Lower lobe of right lung (tissue), 2 donors: ENCODE measurements around the gene ZNF28. TPM values are rescaled to one million over a fixed set of nuclear protein-coding genes. Genes with fewer than 3 reads are reported as not detected.
A peak's percentile ranks its signal among the peaks of the same experiment; 100 is the strongest.
"Not testable (repeated sequence)": the region's sequence is repeated elsewhere in the genome, so short reads cannot be mapped to it uniquely, and the experiment has no call there.

Experiments used
- ATAC-seq, 2 donors: fragments of 200-7000 bp; cut with Tn5 transposase; one replicate each; pipeline ENCODE4 v1.9.1; 2020 to 2022; ENCODE audit warnings: mild to moderate bottlenecking in 2 of 2, moderate library complexity in 2 of 2
- DNase-seq: peaks from one replicate; pipeline ENCODE4 v3.0.0-alpha.2; 2020
- H3K27ac ChIP-seq: fragments of 200-600 bp; one replicate; pipeline ENCODE4 v1.8.0; 2022
- H3K27me3 ChIP-seq: fragments of 200-600 bp; one replicate; pipeline ENCODE4 v1.8.0; 2022; ENCODE audit warnings: low read depth
- H3K36me3 ChIP-seq: fragments of 200-600 bp; one replicate; pipeline ENCODE4 v1.8.0; 2022; ENCODE audit warnings: mild to moderate bottlenecking
- H3K4me1 ChIP-seq: fragments of 200-600 bp; one replicate; pipeline ENCODE4 v1.8.0; 2022
- H3K4me3 ChIP-seq: fragments of 200-600 bp; one replicate; pipeline ENCODE4 v1.8.0; 2022; ENCODE audit warnings: mild to moderate bottlenecking
- H3K9me3 ChIP-seq: fragments of 200-600 bp; one replicate; pipeline ENCODE4 v1.8.0; 2022
- intact Hi-C: fragments of 100-400 bp; cut with DNase I; formaldehyde crosslinking; loops from one replicate; pipeline ENCODE4 v1.11.0; 2022
- total RNA-seq: library from RNA; stranded (reverse); fragmentation: NEBNext Ultra II Directional; extraction: Animal tissue kit (Norgen Biotek cat#: 25700); gene quantifications from one replicate; pipeline ENCODE4 v1.2.1, GENCODE V29; 2021
- TF ChIP-seq, protein P1 (sequence below): fragments of 200-600 bp; IDR thresholded peaks from one replicate; pipeline ENCODE4 v1.8.0; 2022; ENCODE audit warnings: antibody characterized with exemption, mild to moderate bottlenecking
- donor health status: DM: no; HTN: yes; CAD: no; lungs with severe emphysema.

Gene ZNF28
- total RNA-seq, 1 donor from 2014 or later = 20.9 TPM

DNA sequence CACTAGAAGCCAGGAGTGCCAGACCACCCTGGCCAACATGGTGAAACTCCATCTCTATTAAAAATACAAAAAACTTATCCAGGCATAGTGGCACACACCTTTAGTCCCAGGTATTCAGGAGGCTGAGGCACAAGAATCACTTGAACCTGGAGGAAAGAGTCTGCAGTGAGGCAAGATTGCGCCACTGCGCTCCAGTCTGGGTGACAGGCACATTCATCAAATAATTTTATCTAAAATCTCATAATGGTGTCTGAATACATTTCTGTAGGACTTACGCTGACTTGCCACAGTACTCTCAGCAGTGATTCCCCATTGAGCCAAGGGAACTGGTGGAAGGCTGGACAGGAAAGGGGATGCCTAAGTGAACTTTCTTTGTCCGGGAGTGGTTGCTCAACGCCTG is 4.3 kb upstream of the ZNF28 start:
- Histone ChIP-seq H3K9me3 (no peaks in the 10 kb centered on the region), H3K4me1 (peaks cover 1% of the 10 kb centered on the region), H3K4me3 (no peak overlapping the region), H3K36me3 (no peaks in the 10 kb centered on the region), H3K27ac (no peak overlapping the region), H3K27me3 (no peaks in the 10 kb centered on the region)
- ATAC-seq (no peak), DNase-seq (no peak)
- TF ChIP-seq, protein P1, sequence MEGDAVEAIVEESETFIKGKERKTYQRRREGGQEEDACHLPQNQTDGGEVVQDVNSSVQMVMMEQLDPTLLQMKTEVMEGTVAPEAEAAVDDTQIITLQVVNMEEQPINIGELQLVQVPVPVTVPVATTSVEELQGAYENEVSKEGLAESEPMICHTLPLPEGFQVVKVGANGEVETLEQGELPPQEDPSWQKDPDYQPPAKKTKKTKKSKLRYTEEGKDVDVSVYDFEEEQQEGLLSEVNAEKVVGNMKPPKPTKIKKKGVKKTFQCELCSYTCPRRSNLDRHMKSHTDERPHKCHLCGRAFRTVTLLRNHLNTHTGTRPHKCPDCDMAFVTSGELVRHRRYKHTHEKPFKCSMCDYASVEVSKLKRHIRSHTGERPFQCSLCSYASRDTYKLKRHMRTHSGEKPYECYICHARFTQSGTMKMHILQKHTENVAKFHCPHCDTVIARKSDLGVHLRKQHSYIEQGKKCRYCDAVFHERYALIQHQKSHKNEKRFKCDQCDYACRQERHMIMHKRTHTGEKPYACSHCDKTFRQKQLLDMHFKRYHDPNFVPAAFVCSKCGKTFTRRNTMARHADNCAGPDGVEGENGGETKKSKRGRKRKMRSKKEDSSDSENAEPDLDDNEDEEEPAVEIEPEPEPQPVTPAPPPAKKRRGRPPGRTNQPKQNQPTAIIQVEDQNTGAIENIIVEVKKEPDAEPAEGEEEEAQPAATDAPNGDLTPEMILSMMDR = no peak
- intact Hi-C loops = no loop called here

DNA sequence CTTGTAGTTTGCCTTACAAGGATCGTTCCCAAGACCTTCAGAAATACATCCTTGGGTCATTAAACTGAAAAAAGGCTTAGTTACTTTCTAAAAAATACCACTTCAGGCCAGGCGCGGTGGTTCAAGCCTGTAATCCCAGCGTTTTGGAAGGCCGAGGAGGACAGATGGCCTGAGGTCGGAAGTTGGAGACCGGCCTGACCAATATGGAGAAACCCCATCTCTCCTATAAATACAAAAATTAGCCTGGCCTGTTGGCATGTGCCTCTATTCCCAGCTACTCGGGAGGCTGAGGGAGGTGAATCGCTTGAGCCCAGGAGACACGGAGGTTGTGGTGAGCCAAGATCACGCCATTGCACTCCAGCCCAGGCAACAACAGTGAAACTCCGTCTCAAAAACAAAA is 2.2 kb upstream of the ZNF28 start:
- no peak for ATAC-seq
- no peaks in the 10 kb centered on the region for H3K27me3 ChIP-seq
- no peaks in the 10 kb centered on the region for H3K9me3 ChIP-seq
- intact Hi-C loops = no loop called here
- H3K36me3 ChIP-seq = no peaks in the 10 kb centered on the region
- TF ChIP-seq, protein P1 = no peak
- H3K4me1 ChIP-seq = peaks cover 6% of the 10 kb centered on the region
- no peak overlapping the region for H3K4me3 ChIP-seq
- no peak overlapping the region for H3K27ac ChIP-seq
- no peak for DNase-seq

DNA sequence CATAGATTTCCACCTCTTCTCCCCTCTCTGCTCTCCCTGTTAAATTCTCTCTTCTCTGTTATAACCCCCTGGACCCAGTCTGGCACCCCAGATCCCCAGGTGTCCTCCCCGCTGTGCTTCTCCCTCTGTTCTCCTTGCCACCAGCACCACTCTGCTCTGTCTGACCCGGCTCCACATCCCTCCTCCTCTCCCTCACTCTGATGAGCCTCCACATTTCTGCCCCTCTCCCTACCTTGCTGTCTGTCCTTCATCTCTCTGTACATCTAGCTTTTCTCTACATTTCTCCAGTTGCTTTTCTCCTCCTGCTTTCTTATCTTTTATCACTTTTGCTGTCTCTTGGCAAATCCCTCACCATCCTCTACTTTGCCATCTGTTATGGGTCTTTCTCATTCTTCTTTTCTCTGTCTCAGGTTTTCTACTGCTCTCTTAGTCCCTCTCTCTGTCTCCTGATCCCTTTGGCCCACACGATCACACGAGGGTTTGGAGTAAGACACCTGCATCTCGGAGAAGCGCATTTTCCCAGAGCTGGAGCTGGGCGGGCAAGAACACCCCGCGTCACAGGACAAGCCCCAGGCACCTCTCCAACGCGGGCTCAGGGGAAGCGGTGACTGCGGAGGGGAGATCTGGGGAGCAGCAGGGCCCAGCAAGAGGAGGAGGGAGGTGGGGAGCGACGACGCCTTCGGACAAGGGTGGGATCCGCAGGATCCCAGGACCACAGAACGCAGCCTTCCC is 795 bp downstream of the ZNF28 start:
- peak; percentile 66 to 80 for ATAC-seq
- H3K27me3 ChIP-seq, intact Hi-C loops, H3K4me1 ChIP-seq, H3K9me3 ChIP-seq: not testable (repeated sequence)
- H3K27ac ChIP-seq = peak overlapping the region; percentile 72
- DNase-seq = peak; percentile 56
- peaks cover 17% of the 10 kb centered on the region for H3K36me3 ChIP-seq
- H3K4me3 ChIP-seq = peak overlapping the region; percentile 71

DNA sequence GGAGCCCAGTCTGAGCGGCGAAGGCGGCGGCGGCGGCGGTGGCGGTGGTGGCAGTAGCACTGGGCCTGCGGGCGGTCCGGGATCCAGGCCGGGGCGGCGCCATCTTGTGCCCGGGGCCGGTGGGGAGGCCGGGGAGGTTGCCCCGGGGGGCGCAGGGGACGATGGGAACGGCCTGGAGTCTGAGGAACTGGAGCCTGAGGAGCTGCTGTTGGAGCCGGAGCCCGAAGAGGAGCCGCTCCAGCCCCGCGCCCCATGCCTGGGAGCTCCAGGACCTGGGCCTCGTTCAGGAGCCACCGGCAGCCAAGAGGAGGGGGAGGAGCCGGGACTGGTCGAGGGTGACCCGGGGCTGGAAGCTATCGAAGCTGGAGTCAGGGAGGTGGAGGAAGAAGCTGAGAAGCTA is 11.6 kb downstream of the ZNF28 start:
- Histone ChIP-seq H3K4me1 (no peaks in the 10 kb centered on the region), H3K9me3 (peaks cover 18% of the 10 kb centered on the region), H3K27ac (no peak overlapping the region), H3K27me3 (no peaks in the 10 kb centered on the region), H3K4me3 (no peak overlapping the region), H3K36me3 (peaks cover 37% of the 10 kb centered on the region)
- DNase-seq (no peak), ATAC-seq (no peak)
- intact Hi-C loops = no loop called here
- TF ChIP-seq, protein P1 = no peak

DNA sequence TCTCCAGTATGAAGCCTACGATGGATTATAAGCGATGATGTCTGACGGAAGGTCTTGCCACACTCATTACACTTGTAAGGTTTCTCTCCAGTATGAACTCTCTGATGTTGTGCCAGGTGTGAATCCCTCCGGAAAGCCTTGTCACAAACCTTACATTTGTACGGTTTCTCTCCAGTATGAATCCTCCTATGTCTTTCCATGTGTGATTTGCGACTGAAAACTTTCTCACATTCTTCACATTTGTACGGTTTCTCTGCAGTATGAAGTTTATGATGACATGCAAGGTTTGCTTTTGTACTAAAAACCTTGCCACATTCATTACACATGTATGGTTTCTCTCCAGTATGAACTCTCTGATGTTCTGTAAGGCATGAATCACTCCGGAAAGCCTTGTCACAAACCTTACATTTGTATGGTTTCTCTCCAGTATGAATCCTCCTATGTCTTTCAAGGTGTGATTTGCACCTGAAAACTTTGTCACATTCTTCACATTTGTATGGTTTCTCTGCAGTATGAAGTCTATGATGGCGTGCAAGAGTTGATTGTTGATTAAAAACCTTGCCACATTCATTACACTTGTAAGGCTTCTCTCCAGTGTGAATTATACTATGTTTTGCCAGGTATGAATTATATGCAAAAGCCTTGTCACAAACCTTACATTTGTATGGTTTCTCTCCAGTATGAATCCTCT is 21.3 kb downstream of the ZNF28 start:
- H3K4me3 ChIP-seq, DNase-seq, ATAC-seq, H3K27me3 ChIP-seq, H3K27ac ChIP-seq, intact Hi-C loops, H3K4me1 ChIP-seq: not testable (repeated sequence)
- Histone ChIP-seq H3K9me3 (peaks cover 84% of the 10 kb centered on the region), H3K36me3 (peaks cover 40% of the 10 kb centered on the region)

DNA sequence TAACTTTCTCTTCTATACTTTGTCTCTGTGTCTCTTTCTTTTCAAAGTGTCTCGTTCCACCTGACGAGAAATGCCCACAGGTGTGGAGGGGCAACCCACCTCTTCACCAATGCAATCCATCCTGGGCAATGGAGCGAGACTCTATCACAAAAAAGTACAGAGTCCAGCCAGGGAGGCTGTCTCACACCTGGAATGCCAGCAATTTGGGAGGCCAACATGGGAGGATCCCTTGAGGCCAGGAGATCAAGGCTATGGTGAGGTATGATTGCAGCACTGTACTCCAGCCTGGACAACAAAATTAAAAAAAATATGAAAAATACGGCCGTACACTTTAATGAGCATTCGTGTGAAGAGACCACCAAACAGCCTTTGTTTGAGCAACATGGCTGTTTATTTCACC is 32.0 kb downstream of the ZNF28 start:
- ATAC-seq (no peak), DNase-seq (no peak)
- Histone ChIP-seq H3K4me1 (peaks cover 16% of the 10 kb centered on the region), H3K9me3 (no peaks in the 10 kb centered on the region), H3K36me3 (no peaks in the 10 kb centered on the region), H3K27me3 (no peaks in the 10 kb centered on the region), H3K27ac (no peak overlapping the region), H3K4me3 (no peak overlapping the region)
- TF ChIP-seq, protein P1 = no peak
- intact Hi-C loops = no loop called here
